ENCODE data around the gene IFT88. TPM values are rescaled to one million over a fixed set of nuclear protein-coding genes. Genes with fewer than 3 reads are reported as not detected.

The IFT88 gene
- total and polyA plus RNA-seq, 5 donors = 5.8 to 12.9 (median 9.9) TPM

GRCh38 chr13:20592606-20593005 lies 25.6 kb downstream of the IFT88 start:
- Histone ChIP-seq H3K27ac (ENCODE audit: low read length) (no peak overlapping the region), H3K4me1 (ENCODE audit: control insufficient read depth, insufficient read depth, low read length) (no peaks in the 10 kb centered on the region), H3K9me3 (ENCODE audit: control insufficient read depth, low read length) (no peaks in the 10 kb centered on the region), H3K27me3 (ENCODE audit: control insufficient read depth, insufficient read depth) (no peaks in the 10 kb centered on the region), H3K4me3 (ENCODE audit: low read length) (no peak overlapping the region)
- WGBS = 96% methylated on average over 4 of the region's 4 CpGs
- no peak for DNase-seq
- intact Hi-C loops (cut with DNase I) = no loop called here
- ATAC-seq = no peak

DNA sequence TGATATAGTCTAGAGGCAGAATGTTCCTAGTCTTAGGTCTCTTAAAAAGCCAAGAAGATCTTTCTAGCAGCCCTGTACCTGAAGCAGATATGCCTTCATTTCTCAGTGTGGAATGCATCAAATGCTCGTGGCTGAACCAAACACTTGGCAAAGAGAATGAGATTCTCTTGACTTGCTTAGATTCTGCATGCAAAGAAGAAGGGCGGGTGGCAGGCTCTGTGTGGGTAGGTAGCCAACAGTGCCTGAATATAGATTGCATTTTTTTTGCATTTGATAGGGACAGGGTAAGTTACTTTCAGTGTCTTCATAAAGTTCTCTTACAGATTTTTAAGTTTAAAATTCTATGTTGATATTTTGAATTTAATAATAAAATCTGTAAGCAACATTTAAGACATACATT lies 27.3 kb downstream of the IFT88 start:
- Histone ChIP-seq H3K9me3 (ENCODE audit: control insufficient read depth, low read length) (no peaks in the 10 kb centered on the region), H3K27me3 (ENCODE audit: control insufficient read depth, insufficient read depth) (no peaks in the 10 kb centered on the region), H3K27ac (ENCODE audit: low read length) (no peak overlapping the region), H3K4me1 (ENCODE audit: control insufficient read depth, insufficient read depth, low read length) (no peaks in the 10 kb centered on the region), H3K4me3 (ENCODE audit: low read length) (no peak overlapping the region)
- intact Hi-C loops (cut with DNase I) = no loop called here
- ATAC-seq = no peak
- WGBS = 80% methylated on average over 2 of the region's 2 CpGs
- no peak for DNase-seq

DNA sequence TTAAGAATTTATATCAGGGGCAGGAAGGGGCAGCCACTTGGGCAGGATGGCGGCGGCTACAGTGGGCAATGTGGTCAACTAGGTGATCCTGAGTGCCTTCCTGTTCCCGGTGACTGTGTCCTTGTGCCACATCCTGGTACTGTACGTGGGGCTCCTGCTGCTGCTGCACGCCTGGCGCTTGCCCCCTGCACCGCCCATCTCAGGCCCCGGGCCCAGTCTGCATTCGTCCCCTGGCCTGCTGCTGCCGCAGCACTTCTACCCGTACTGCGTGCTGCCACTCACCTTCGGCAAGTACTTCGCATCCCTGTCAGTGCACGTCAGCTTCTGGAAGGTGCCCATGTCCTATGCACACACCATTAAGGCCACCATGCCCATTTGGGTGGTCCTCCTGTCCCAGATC lies 40.1 kb downstream of the IFT88 start:
- Histone ChIP-seq H3K4me3 (ENCODE audit: low read length) (no peak overlapping the region), H3K9me3 (ENCODE audit: control insufficient read depth, low read length) (no peaks in the 10 kb centered on the region), H3K27me3 (ENCODE audit: control insufficient read depth, insufficient read depth) (no peaks in the 10 kb centered on the region), H3K4me1 (ENCODE audit: control insufficient read depth, insufficient read depth, low read length) (no peaks in the 10 kb centered on the region), H3K27ac (ENCODE audit: low read length) (no peak overlapping the region)
- ATAC-seq (no peak), DNase-seq (peak in 1 of 3 donors; percentile 49)
- WGBS = 96% methylated on average over 15 of the region's 15 CpGs
- intact Hi-C loops (cut with DNase I) = no loop called here

DNA sequence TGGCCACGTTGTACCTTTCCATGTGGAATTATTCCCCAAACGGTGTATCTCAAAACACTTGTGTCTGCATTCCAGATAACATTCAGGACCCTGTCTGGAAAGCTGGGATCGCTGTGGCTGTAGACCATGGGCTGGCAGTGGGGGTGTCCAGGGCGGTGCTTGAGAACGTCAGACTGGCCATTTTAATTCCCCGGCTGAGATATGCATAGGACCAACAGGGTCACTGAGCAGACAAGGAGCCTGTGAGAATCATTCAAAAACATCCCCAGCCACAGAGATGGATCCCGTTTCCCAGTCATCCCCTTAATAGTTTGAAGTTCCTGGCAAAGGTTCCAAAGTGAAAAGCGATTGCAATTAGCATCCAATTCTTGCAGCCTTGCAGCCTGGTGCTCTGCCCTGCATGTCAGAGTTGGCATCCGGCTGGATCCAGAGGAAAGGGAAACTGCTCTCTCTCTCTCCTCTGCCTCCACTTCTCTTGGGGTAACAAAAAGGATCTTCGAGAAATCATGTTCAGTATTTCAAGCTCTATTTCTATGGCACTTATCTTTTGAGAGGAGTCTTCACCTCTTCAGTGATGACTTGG lies 41.6 kb downstream of the IFT88 start:
- Histone ChIP-seq H3K27me3 (ENCODE audit: control insufficient read depth, insufficient read depth) (no peaks in the 10 kb centered on the region), H3K9me3 (ENCODE audit: control insufficient read depth, low read length) (no peaks in the 10 kb centered on the region), H3K4me3 (ENCODE audit: low read length) (no peak overlapping the region), H3K4me1 (ENCODE audit: control insufficient read depth, insufficient read depth, low read length) (no peaks in the 10 kb centered on the region), H3K27ac (ENCODE audit: low read length) (no peak overlapping the region)
- ATAC-seq = no peak
- intact Hi-C loops (cut with DNase I) = no loop called here
- no peak for DNase-seq
- WGBS = 72% methylated on average over 10 of the region's 10 CpGs

GRCh38 chr13:20609145-20609544 lies 42.2 kb downstream of the IFT88 start:
- peak in 1 of 2 donors; percentile 18 for ATAC-seq
- H3K27ac ChIP-seq (ENCODE audit: low read length) = no peak overlapping the region
- no peaks in the 10 kb centered on the region for H3K27me3 ChIP-seq (ENCODE audit: control insufficient read depth, insufficient read depth)
- WGBS = 89% methylated on average over 6 of the region's 6 CpGs
- no peaks in the 10 kb centered on the region for H3K4me1 ChIP-seq (ENCODE audit: control insufficient read depth, insufficient read depth, low read length)
- intact Hi-C loops (cut with DNase I) = no loop called here
- no peak for DNase-seq
- no peak overlapping the region for H3K4me3 ChIP-seq (ENCODE audit: low read length)
- no peaks in the 10 kb centered on the region for H3K9me3 ChIP-seq (ENCODE audit: control insufficient read depth, low read length)

GRCh38 chr13:20610006-20610405 lies 43.0 kb downstream of the IFT88 start:
- no peaks in the 10 kb centered on the region for H3K9me3 ChIP-seq (ENCODE audit: control insufficient read depth, low read length)
- no peak for ATAC-seq
- no peaks in the 10 kb centered on the region for H3K27me3 ChIP-seq (ENCODE audit: control insufficient read depth, insufficient read depth)
- 73% methylated on average over 4 of the region's 4 CpGs for WGBS
- DNase-seq = no peak
- no peak overlapping the region for H3K27ac ChIP-seq (ENCODE audit: low read length)
- H3K4me3 ChIP-seq (ENCODE audit: low read length) = no peak overlapping the region
- intact Hi-C loops (cut with DNase I) = no loop called here
- H3K4me1 ChIP-seq (ENCODE audit: control insufficient read depth, insufficient read depth, low read length) = no peaks in the 10 kb centered on the region

DNA sequence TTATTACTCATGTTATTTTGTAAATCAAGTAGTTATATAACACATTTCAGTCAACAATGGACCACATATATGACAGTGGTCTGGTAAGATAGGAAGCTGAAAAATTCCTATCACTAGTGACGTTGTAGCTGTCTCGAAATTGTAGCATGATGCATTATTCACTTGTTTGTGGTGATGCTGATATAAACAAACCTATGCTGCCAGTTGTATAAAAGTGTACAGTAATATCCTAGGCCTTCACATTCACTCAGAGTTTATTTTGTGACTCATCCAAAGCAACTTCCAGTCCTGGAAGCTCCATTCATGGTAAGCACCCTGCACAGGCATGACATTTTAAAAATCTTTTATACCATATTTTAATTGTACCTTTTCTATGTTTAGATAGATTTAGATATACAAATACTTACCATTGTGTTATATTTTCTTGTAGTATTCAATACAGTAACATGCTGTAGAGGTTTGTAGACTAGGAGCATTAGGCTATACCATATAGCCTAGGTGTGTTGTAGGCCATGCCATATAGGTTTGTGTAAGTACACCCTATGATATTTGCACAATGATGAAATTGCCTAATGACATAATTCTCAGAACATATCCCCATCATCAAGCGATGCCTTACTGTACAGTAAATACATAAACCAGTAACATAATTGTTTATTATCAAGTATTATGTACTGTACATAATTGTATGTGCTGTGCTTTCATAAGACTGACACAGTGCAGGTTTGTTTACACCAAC lies 49.3 kb downstream of the IFT88 start:
- ATAC-seq (no peak), DNase-seq (no peak)
- Histone ChIP-seq H3K9me3 (ENCODE audit: control insufficient read depth, low read length) (no peaks in the 10 kb centered on the region), H3K4me3 (ENCODE audit: low read length) (no peak overlapping the region), H3K4me1 (ENCODE audit: control insufficient read depth, insufficient read depth, low read length) (no peaks in the 10 kb centered on the region), H3K27ac (ENCODE audit: low read length) (no peak overlapping the region), H3K27me3 (ENCODE audit: control insufficient read depth, insufficient read depth) (no peaks in the 10 kb centered on the region)
- intact Hi-C loops (cut with DNase I) = no loop called here
- 89% methylated on average over 3 of the region's 3 CpGs for WGBS

DNA sequence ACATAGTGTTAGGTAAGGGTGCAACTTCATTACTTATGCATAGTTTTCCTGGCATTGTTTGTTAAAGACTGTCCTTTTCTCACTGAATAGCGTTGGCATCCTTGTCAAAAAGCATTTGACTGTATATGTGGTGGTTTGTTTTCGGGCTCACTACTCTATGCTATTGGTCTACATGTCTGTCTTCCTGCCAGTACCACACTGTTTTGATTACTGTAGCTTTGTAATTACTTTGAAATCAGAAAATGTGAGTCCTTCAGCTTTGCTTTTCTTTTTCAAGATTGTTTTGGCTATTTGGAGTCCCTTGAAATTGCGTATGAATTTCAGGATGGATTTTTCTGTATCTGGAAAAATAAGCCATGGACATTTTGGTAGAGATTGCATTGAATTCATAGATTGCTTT lies 56.0 kb downstream of the IFT88 start:
- H3K27me3 ChIP-seq (ENCODE audit: control insufficient read depth, insufficient read depth) = no peaks in the 10 kb centered on the region
- ATAC-seq (no peak), DNase-seq (no peak)
- no peaks in the 10 kb centered on the region for H3K9me3 ChIP-seq (ENCODE audit: control insufficient read depth, low read length)
- no peak overlapping the region for H3K27ac ChIP-seq (ENCODE audit: low read length)
- 95% methylated on average over 3 of the region's 3 CpGs for WGBS
- intact Hi-C loops (cut with DNase I) = no loop called here
- H3K4me3 ChIP-seq (ENCODE audit: low read length) = no peak overlapping the region
- H3K4me1 ChIP-seq (ENCODE audit: control insufficient read depth, insufficient read depth, low read length) = no peaks in the 10 kb centered on the region

DNA sequence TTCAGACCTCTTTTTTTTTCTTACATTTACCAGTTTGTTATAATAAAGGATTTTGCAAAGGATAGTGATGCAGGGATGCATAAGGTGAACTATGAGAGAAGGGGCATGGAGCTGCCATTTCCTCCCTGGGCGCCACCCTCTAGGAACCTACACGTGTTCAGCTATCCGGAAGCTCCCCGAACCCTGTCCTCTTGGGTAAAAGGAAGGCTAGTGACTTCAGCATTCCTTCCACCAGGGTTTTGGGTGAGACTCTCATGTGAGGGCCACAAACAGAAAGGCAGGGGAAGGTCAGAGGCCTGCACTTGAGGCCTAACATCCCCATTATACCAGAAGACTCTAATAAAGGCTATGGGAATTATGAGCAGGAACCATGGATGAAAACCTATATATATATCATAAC lies 57.3 kb downstream of the IFT88 start:
- H3K9me3 ChIP-seq (ENCODE audit: control insufficient read depth, low read length) = no peaks in the 10 kb centered on the region
- WGBS = 96% methylated on average over 4 of the region's 4 CpGs
- intact Hi-C loops (cut with DNase I) = no loop called here
- no peak overlapping the region for H3K4me3 ChIP-seq (ENCODE audit: low read length)
- DNase-seq (no peak), ATAC-seq (no peak)
- no peaks in the 10 kb centered on the region for H3K27me3 ChIP-seq (ENCODE audit: control insufficient read depth, insufficient read depth)
- no peaks in the 10 kb centered on the region for H3K4me1 ChIP-seq (ENCODE audit: control insufficient read depth, insufficient read depth, low read length)
- H3K27ac ChIP-seq (ENCODE audit: low read length) = no peak overlapping the region

DNA sequence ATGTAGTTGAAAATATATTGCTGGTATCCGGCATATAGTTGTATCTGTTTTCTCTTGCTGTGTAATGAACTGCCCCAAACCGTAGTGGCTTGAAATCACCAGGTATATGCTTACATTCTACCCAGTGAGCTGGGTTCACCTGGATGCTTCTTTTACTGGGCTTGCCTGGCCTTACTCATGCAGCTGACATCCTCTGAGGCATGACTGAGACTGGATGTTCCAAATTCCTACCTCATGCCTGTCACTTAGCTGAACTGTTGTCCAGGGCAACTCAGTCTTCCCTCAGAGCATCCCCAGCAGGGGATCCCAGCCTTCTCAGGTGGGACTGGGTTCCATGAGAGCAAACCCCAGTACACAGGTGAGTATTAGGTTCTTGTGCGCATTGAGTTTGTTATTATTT lies 66.8 kb downstream of the IFT88 start:
- ATAC-seq (no peak), DNase-seq (no peak)
- H3K27ac ChIP-seq (ENCODE audit: low read length) = no peak overlapping the region
- no peak overlapping the region for H3K4me3 ChIP-seq (ENCODE audit: low read length)
- intact Hi-C loops (cut with DNase I) = no loop called here
- no peaks in the 10 kb centered on the region for H3K9me3 ChIP-seq (ENCODE audit: control insufficient read depth, low read length)
- H3K4me1 ChIP-seq (ENCODE audit: control insufficient read depth, insufficient read depth, low read length) = no peaks in the 10 kb centered on the region
- WGBS = 97% methylated on average over 3 of the region's 3 CpGs
- H3K27me3 ChIP-seq (ENCODE audit: control insufficient read depth, insufficient read depth) = no peaks in the 10 kb centered on the region

- WGBS = 100% methylated on average over 1 of the region's 1 CpG
- intact Hi-C loops (cut with DNase I) = no loop called here
- Histone ChIP-seq H3K27me3 (ENCODE audit: control insufficient read depth, insufficient read depth) (no peaks in the 10 kb centered on the region), H3K9me3 (ENCODE audit: control insufficient read depth, low read length) (no peaks in the 10 kb centered on the region), H3K4me3 (ENCODE audit: low read length) (no peak overlapping the region), H3K27ac (ENCODE audit: low read length) (no peak overlapping the region), H3K4me1 (ENCODE audit: control insufficient read depth, insufficient read depth, low read length) (no peaks in the 10 kb centered on the region)
- DNase-seq (no peak), ATAC-seq (no peak)
Measured at GRCh38 chr13:20636079-20636478, 69.1 kb downstream of the IFT88 start.

- WGBS = 89% methylated on average over 5 of the region's 5 CpGs
- Histone ChIP-seq H3K4me1 (ENCODE audit: control insufficient read depth, insufficient read depth, low read length) (no peaks in the 10 kb centered on the region), H3K9me3 (ENCODE audit: control insufficient read depth, low read length) (no peaks in the 10 kb centered on the region), H3K4me3 (ENCODE audit: low read length) (no peak overlapping the region), H3K27me3 (ENCODE audit: control insufficient read depth, insufficient read depth) (no peaks in the 10 kb centered on the region), H3K27ac (ENCODE audit: low read length) (no peak overlapping the region)
- intact Hi-C loops (cut with DNase I) = no loop called here
- no peak for DNase-seq
- ATAC-seq = no peak
Measured at GRCh38 chr13:20637811-20638210, 70.9 kb downstream of the IFT88 start.
